Fibroblast of the aortic adventitia (primary cell): ENCODE results near the gene PHF8. TPM values are rescaled to one million over a fixed set of nuclear protein-coding genes. Genes with fewer than 3 reads are reported as not detected.

ENCODE experiments used
- DNase-seq: peaks from one replicate; pipeline ENCODE4 v3.0.0-alpha.2; 2010; ENCODE audit warnings: low read depth
- H3K4me3 ChIP-seq: 2 replicates; pipeline ENCODE4 v1.5.1; 2011; ENCODE audit warnings: low read depth, mild to moderate bottlenecking, control low read depth, low read length, moderate library complexity
- total RNA-seq: library from RNA; depleted of rRNA; stranded (reverse); fragments of >200 nt; gene quantifications from 2 replicates; pipeline ENCODE4 v1.2.3, GENCODE V29; 2012; ENCODE audit warnings: low replicate concordance
- TF ChIP-seq, protein P1 (sequence below): IDR thresholded peaks from 2 replicates; pipeline ENCODE4 v1.5.1; 2011; ENCODE audit warnings: mild to moderate bottlenecking, low read length, control low read depth, inconsistent platforms; ENCODE audit not compliant: insufficient read depth

PHF8 gene
- total RNA-seq, 1 donor, result 13.8 TPM

DNA sequence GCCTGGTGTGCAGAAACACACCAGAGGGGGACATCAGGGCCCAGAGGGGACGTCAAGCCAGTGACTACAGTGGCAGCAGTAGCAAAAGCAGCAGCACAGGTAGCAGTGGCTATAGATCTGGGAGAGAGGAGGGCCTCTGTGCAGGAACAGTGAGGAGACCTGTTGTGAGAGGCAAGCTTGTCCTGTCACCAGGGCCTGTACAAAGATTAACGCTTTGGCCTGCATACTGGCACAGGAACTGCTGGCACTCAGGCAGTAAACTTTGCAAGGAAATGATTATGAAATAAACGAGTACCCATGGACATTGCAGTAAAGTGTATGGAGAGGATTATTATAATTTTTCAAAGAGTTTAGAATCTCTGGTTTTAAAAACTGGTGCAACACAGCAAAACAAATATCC lies 5.5 kb upstream of the PHF8 start:
- DNase-seq, result no peak
- no peak overlapping the region for H3K4me3 ChIP-seq
- TF ChIP-seq, protein P1, sequence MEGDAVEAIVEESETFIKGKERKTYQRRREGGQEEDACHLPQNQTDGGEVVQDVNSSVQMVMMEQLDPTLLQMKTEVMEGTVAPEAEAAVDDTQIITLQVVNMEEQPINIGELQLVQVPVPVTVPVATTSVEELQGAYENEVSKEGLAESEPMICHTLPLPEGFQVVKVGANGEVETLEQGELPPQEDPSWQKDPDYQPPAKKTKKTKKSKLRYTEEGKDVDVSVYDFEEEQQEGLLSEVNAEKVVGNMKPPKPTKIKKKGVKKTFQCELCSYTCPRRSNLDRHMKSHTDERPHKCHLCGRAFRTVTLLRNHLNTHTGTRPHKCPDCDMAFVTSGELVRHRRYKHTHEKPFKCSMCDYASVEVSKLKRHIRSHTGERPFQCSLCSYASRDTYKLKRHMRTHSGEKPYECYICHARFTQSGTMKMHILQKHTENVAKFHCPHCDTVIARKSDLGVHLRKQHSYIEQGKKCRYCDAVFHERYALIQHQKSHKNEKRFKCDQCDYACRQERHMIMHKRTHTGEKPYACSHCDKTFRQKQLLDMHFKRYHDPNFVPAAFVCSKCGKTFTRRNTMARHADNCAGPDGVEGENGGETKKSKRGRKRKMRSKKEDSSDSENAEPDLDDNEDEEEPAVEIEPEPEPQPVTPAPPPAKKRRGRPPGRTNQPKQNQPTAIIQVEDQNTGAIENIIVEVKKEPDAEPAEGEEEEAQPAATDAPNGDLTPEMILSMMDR, result no peak

DNA sequence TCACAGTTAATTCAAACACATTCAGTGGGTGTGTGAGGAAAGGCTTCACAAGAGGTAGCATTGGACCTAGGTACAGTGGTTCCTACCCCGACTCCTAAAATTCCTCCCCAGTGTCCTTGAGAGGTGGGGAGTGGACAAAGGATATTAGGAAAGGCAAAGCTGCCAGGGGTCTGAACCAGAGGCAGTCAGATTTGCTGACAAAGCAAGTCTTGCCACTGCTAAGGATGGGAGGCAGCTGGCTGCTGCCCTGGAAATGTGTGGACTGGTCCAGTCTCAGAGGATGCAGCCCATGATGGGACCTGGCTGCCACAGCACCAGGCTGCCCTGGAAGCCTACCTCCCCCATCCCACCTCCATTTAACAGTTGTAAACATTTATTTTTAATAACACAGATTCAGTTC lies 4.1 kb upstream of the PHF8 start:
- H3K4me3 ChIP-seq, result no peak overlapping the region
- DNase-seq, result no peak
- TF ChIP-seq, protein P1, result no peak

DNA sequence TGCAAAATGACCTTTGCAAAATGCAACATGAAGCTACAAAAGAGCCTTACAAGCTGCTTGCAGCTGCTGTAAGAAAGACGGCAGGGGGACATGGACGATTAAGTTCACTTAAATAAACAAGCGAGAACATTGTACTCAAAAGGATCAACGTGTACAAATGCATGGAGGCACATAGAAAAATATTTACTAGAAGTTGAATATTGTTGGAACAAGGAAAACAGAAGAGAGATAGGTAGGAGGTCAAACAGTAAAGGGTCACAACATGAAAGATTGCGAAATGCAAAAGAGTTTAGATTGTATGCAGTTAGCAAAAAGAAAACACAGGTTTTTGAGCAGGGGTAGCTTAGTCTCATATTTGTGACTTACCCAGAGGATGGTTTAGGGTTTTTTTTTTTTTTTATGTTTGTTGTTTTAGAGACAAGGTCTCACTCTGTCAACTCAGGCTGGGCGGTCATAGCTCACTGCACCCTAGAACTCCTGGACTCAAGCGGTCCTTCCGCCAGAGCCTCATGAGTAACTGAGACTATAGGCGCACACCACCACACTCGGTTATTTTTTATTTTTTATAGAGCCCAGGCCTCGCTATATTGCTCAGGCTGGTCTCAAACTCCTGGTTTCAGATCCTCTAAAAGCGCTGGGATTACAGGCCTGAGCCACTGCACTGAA lies 1.4 kb upstream of the PHF8 start:
- H3K4me3 ChIP-seq, result no peak overlapping the region
- TF ChIP-seq, protein P1, result no peak
- no peak for DNase-seq

DNA sequence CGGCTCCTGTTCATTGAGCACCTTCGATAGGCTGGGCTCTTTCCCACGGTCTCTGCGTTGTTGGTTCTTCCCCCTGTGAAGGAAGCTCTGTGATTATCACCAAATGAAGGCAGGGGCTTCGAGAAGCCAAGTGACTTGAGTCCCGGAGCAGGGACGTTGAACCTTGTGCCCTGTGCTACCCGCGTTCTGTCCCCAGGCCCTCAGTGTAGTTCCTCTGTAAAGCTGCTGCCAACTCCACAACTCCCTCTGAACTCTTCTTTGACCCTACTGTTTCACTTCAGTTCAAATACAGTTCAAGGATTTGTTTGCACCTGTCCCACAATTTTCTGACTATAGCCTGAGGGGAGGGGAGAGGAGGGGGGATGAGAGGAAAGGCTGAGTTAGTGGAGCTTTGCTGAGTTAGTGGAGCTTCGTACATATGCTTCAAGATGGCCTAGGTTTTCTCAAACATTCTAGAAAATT lies 635 bp upstream of the PHF8 start:
- TF ChIP-seq, protein P1, result no peak
- H3K4me3 ChIP-seq, result peak overlapping the region; percentile 66
- no peak for DNase-seq

DNA sequence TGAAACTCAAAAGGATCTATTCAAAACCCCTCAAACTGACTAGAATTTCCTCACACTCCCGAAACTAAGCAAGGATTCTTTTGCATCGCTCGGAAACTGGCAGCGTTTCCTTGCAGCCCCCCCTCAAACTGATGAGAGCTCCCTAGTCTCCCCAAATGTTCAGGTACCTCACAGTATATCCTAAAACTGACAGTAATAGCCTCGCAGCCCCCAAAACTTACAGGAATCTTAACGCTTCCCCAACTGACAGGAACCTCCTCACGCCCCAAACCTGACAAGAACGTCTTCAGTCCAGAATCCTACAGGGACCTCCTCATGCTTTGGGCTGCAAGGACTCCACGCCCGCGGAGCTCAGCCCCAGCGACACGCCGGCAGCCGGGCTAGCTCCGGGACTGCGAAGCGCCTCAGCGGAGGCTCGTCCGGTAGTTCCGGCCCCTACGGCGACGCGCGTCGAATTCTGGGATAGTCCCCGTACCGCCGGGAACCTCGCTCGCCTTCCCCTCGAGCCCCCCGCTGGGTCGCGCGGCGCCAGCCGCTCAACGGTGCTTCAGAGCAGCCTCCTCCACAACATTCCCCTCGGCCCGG lies 640 bp downstream of the PHF8 start:
- peak; percentile 20 for DNase-seq
- H3K4me3 ChIP-seq, result peak overlapping the region; percentile 66
- TF ChIP-seq, protein P1, result no peak

DNA sequence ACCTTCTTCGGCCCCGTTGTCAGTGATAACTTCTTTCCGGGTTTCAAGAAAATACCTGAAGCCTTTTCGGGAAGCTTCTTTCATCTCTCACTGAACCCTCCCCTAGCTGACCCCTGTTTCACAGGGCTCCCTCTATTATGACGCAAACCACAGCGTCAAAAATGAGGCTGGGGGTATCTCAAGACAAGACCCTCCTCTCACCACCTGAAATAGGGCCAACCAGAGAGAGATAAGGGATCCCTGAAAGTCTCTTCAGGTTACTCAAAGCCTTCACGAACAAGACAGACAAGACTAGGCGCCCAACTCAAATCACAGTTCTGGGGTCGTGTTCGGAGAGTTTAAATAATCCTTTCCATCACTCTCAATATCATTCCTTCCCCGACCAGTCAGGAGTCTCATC lies 1.2 kb downstream of the PHF8 start:
- H3K4me3 ChIP-seq, result peak overlapping the region; percentile 66
- TF ChIP-seq, protein P1, result no peak
- DNase-seq, result no peak

DNA sequence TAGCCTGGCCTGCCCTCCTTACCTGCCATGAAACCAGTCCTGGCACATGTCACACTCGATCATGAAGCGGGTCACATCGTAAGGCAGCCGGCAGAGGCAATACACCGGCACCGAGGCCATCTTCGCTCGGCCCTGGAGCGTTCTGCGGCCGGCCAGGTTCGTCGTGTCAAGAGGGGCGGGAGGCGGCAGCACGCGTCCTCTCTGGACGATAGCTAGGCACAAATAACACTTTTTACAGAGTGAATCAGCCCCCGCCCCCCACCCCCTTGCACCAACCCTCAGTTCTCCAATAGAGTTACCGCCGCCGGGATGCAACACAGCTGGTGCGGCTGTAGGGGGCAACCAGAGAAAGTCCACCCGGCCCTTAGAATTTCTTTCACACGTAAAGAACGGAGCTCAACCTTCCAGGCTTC lies 1.7 kb downstream of the PHF8 start:
- TF ChIP-seq, protein P1, result peak; percentile 44
- DNase-seq, result peak; percentile 58
- H3K4me3 ChIP-seq, result peak overlapping the region; percentile 66
